PFSK-1 (cell line): ENCODE results near the gene EFEMP2.

Experiments used
- FOXP2 ChIP-seq: optimal IDR thresholded peaks from 2 replicates; pipeline ENCODE3; 2011; ENCODE audit warnings: borderline replicate concordance, control low read depth, inconsistent platforms; ENCODE audit not compliant: insufficient read depth; ENCODE audit errors: extremely low read length, extremely low read depth
- POLR2AphosphoS5 ChIP-seq: IDR thresholded peaks from 2 replicates; pipeline ENCODE4 v1.6.1; 2012; ENCODE audit warnings: low read depth, mild to moderate bottlenecking, control low read depth, low read length, moderate library complexity
- REST ChIP-seq, 2 experiments: IDR thresholded peaks; 2 replicates each; pipeline versions ENCODE4 v1.6.1 to v1.8.0; 2011 to 2012; ENCODE audit warnings: low read depth in 2 of 2, low read length in 2 of 2, control low read depth in 1 of 2, inconsistent platforms in 1 of 2, mild to moderate bottlenecking in 1 of 2, moderate library complexity in 1 of 2; ENCODE audit not compliant: insufficient read depth in 1 of 2
- SIN3A ChIP-seq: IDR thresholded peaks from 2 replicates; pipeline ENCODE4 v1.6.1; 2012; ENCODE audit warnings: mild to moderate bottlenecking, low read length, moderate library complexity, borderline replicate concordance; ENCODE audit not compliant: insufficient read depth
- TAF1 ChIP-seq: IDR thresholded peaks from 2 replicates; pipeline ENCODE4 v1.6.1; 2012; ENCODE audit warnings: low read length, control low read depth, borderline replicate concordance; ENCODE audit not compliant: insufficient read depth

The EFEMP2 gene

GRCh38 chr11:65873318-65874156 lies 937 bp upstream of the EFEMP2 start:
- no peak for TF ChIP-seq FOXP2
- peak; percentile 83 for TF ChIP-seq POLR2AphosphoS5
- no peak for TF ChIP-seq REST (IDR thresholded peaks at IDR 0.05; ENCODE audit: insufficient read depth in 1 of 2, low read depth in 2 of 2, low read length in 2 of 2)
- 0 out of 2 replicates have a peak, but pooled peaks have one; percentile 11 for TF ChIP-seq SIN3A
- TF ChIP-seq TAF1 = 0 out of 2 replicates have a peak, but pooled peaks have one; percentile 34

DNA sequence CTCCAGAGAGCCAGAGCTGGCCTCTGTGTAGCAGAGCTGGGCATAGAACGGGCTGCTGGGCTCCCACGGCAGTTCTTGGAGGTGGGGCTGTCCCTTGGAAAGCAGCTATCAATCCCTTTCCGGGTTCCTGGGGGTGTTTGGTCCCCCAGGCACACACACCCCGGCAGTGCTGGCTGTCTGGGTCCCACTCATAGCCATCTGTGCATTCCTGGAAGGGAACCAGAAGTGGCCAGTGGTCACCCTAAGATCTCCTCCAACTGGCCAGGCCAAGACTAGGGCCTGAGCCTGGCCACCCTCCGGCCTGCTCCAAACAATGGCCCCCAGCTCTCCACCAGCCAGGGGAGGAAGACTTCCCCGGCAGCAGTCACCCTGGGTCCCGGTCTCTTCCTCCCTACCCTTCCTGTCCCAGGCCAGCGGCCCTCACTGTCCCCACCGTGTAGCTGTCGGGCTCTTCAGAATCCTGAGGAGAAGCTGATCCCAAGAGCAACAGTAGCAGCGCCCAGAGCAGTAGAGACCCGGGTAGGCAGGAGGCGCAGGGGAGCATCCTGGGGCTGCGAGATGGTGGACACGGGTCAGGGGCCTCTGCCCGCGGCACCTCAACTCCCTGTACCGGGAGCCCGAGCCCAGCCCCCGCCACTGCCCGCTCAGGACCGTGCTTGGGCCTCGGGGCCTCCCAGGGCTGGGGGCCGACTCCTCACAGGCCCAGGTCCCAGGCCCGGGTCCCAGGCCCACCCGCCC lies 620 bp downstream of the EFEMP2 start:
- no peak for TF ChIP-seq TAF1

DNA sequence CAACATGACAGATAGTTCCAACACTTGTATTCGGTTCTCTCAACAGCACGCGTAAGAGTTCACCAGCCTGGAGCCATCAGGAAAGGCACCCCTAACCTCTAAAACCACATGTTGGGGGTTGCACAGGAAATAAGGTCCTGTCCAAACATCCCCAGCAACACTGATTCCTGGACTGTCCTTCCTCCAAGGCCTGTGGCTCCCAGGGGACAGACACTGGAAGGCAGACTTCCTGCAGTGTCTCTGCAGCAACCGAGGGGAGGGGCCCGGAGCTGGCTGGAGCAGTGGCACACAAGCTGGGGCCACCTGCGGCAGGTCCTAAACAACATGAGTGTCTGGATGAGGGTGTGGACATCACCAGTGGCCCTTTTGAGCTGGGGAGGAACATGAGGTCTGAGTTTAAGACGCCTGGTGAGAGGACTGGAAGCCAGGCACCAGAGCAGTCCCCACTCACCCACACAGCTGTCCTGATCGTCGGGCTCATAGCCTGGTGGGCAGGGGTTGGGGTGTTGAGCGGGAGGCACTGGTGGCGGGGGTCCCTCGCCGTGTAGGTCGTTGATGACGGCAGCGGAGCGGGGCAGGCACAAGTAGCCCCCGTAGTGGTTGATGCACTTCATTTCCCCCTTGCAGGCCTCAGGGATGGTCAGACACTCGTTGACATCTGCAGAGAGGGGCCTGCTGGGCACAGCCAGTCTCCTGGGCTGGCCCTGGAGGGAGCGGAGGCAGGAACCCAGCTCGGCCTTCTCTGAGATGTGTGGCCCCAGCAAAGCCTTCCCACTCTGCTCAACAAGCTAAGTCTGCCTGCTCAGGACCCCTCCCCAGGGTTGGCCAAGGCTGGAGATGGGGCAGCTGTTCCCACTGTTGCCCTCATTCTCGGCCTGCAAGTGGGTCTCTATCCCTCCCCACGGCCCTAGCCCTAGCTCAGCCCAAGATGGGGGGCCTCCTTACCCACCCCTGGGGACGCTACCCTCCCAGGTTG lies 1.6 kb downstream of the EFEMP2 start:
- TF ChIP-seq SIN3A = no peak
- no peak for TF ChIP-seq POLR2AphosphoS5

DNA sequence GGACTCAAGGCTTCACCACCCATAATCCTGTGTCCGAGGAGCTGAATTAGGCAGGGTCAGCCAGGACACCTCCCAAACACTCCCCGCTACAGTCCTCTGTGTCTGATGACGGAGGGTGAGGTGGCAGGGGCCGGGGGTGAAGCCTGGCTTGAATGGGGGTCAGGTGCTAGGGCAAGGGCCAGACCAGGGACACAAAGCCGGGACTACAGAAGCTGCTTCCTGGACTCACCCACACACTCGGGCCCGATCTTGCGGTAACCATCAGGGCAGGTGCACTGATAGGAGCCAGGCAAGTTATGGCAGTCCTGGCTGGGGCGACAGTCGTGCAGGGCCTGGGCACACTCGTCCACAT lies 2.3 kb downstream of the EFEMP2 start:
- TF ChIP-seq REST (IDR thresholded peaks at IDR 0.05; ENCODE audit: insufficient read depth in 1 of 2, low read depth in 2 of 2, low read length in 2 of 2) = no peak
- no peak for TF ChIP-seq POLR2AphosphoS5
- no peak for TF ChIP-seq TAF1
- TF ChIP-seq SIN3A = no peak
- TF ChIP-seq FOXP2 = no peak

- no peak for TF ChIP-seq SIN3A
- no peak for TF ChIP-seq TAF1
- no peak; the same call in 1 of the 2 replicates for TF ChIP-seq POLR2AphosphoS5
- no peak for TF ChIP-seq REST (IDR thresholded peaks at IDR 0.05; ENCODE audit: insufficient read depth in 1 of 2, low read depth in 2 of 2, low read length in 2 of 2)
- no peak for TF ChIP-seq FOXP2
These were observed 2.8 kb downstream of the EFEMP2 start for GRCh38 chr11:65869643-65870306.
